Upper lobe of right lung (tissue), 1 donor: ENCODE results near the gene TSPAN7. TPM values are rescaled to one million over a fixed set of nuclear protein-coding genes. Genes with fewer than 3 reads are reported as not detected.

Source experiments
- ATAC-seq: fragments of 200-7000 bp; cut with Tn5 transposase; one replicate; pipeline ENCODE4 v1.9.1; 2020; ENCODE audit warnings: mild to moderate bottlenecking, moderate library complexity
- DNase-seq: peaks from one replicate; pipeline ENCODE4 v3.0.0-alpha.2; 2020
- H3K27ac ChIP-seq: fragments of 200-600 bp; one replicate; pipeline ENCODE4 v1.8.0; 2022
- H3K27me3 ChIP-seq: fragments of 200-600 bp; one replicate; pipeline ENCODE4 v1.8.0; 2022; ENCODE audit warnings: mild to moderate bottlenecking
- H3K36me3 ChIP-seq: fragments of 200-600 bp; one replicate; pipeline ENCODE4 v1.8.0; 2022
- H3K4me1 ChIP-seq: fragments of 200-600 bp; one replicate; pipeline ENCODE4 v1.8.0; 2022
- H3K4me3 ChIP-seq: fragments of 200-600 bp; one replicate; pipeline ENCODE4 v1.8.0; 2022; ENCODE audit warnings: mild to moderate bottlenecking
- H3K9me3 ChIP-seq: fragments of 200-600 bp; one replicate; pipeline ENCODE4 v1.8.0; 2022
- intact Hi-C: fragments of 100-400 bp; cut with DNase I; formaldehyde crosslinking; loops from one replicate; pipeline ENCODE4 v1.11.0; 2022
- total RNA-seq: library from RNA; stranded (reverse); fragmentation: NEBNext Ultra II Directional; extraction: Animal tissue kit (Norgen Biotek cat#: 25700); gene quantifications from one replicate; pipeline ENCODE4 v1.2.1, GENCODE V29; 2021
- TF ChIP-seq, protein P1 (sequence below): fragments of 200-600 bp; IDR thresholded peaks from one replicate; pipeline ENCODE4 v1.8.0; 2022; ENCODE audit warnings: antibody characterized with exemption
- donor health status: DM: no; HTN: yes; CAD: no; lungs with severe emphysema.

TSPAN7 gene
- total RNA-seq, 1 donor from 2014 or later: 74.8 TPM

DNA sequence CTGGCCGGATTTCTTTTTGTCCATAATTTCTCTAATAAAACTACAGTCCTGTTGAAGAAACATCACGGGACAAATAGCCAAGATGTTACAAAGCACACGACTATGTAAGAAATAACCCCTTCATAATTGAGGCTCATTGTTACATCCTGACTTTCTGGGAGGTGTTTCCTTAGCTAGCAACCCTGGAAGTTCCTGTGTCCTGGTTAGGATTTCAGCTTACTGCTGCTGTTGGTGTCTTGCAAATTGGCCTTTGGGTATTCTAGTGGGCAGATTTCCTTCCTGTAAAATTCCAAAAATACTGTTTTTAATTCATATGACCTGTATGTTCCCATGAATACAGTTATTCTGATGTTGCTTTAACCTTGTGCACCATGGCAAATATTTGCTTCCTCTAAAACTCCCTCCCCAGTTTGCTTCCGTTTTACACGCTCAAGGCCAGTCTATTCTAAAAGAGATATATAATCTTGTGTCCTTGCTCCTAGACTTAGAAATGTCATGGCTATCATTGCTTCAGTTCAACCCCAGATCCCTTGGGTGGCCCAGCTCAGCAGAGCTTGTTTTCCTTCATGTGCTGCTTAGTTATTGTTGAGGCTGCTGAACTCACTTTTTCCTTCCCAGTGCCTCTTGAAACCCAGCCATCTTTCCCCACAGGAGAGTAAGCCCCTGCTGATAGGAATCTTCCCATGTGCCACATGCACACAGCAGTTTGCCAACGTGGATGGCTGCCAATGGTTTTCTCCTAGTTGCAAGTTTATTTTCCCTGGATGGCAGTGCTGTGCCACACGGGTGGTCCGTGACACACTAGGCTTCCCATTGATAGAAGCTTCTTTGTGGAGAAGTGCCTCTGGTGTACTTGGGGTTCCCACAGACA, 75.8 kb downstream of the TSPAN7 start:
- Histone ChIP-seq H3K4me3 (no peak overlapping the region), H3K27ac (no peak overlapping the region), H3K36me3 (no peaks in the 10 kb centered on the region), H3K27me3 (no peaks in the 10 kb centered on the region), H3K9me3 (no peaks in the 10 kb centered on the region), H3K4me1 (no peaks in the 10 kb centered on the region)
- TF ChIP-seq, protein P1, sequence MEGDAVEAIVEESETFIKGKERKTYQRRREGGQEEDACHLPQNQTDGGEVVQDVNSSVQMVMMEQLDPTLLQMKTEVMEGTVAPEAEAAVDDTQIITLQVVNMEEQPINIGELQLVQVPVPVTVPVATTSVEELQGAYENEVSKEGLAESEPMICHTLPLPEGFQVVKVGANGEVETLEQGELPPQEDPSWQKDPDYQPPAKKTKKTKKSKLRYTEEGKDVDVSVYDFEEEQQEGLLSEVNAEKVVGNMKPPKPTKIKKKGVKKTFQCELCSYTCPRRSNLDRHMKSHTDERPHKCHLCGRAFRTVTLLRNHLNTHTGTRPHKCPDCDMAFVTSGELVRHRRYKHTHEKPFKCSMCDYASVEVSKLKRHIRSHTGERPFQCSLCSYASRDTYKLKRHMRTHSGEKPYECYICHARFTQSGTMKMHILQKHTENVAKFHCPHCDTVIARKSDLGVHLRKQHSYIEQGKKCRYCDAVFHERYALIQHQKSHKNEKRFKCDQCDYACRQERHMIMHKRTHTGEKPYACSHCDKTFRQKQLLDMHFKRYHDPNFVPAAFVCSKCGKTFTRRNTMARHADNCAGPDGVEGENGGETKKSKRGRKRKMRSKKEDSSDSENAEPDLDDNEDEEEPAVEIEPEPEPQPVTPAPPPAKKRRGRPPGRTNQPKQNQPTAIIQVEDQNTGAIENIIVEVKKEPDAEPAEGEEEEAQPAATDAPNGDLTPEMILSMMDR: no peak
- intact Hi-C loops: no loop called here
- no peak for ATAC-seq
- DNase-seq: no peak

DNA sequence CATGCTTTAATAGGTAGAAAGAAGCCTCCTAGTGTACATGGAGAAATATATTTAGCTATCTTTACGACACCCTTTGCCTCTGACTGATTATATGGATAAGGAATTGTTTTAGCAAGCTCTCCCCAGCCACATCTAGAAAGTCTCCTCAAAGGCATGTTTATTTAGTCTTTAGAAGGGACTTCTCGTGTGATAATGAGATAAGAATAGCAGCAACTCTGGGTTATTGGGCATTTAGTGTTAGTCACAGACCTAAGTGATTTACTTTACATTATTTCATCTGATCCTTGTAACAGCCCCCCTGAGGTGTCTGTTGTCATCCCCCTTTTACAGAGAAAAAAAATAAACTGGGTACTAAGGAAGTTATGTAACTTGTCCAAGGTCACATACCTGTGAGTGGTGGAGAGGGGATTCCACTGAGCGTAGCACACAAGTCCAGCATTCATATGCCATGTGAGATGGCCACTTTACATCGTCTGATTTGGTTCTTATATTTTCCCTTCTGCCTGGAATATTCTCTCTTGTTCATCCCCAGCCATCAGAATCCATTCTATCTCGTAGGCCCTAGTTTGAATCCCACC, 77.7 kb downstream of the TSPAN7 start:
- no peak for ATAC-seq
- no peaks in the 10 kb centered on the region for H3K4me1 ChIP-seq
- no peaks in the 10 kb centered on the region for H3K27me3 ChIP-seq
- no peak overlapping the region for H3K27ac ChIP-seq
- H3K36me3 ChIP-seq: no peaks in the 10 kb centered on the region
- DNase-seq: no peak
- H3K4me3 ChIP-seq: no peak overlapping the region
- intact Hi-C loops: no loop called here
- TF ChIP-seq, protein P1: no peak
- no peaks in the 10 kb centered on the region for H3K9me3 ChIP-seq

DNA sequence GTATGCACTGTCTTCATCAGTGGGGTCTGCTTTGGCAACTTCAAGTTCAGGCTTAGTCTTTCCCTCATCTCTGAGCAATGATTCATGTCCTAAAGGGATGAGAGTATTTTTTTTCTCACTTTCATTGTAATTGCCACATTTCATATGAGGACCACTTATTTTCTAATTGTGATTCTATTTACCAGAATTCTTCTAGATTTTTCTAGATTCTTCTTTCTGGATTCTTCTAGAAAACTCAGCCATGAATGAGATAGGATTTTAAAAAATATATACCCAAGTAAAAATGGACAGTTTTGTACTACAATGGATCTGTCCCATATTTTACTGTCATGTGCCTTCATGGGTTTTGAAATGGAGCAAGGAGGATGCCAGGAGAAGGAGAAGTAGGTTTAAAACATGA, 78.4 kb downstream of the TSPAN7 start:
- DNase-seq (no peak), ATAC-seq (no peak)
- no peaks in the 10 kb centered on the region for H3K27me3 ChIP-seq
- no peaks in the 10 kb centered on the region for H3K9me3 ChIP-seq
- H3K36me3 ChIP-seq: no peaks in the 10 kb centered on the region
- intact Hi-C loops: no loop called here
- H3K27ac ChIP-seq: no peak overlapping the region
- TF ChIP-seq, protein P1: no peak
- H3K4me3 ChIP-seq: no peak overlapping the region
- no peaks in the 10 kb centered on the region for H3K4me1 ChIP-seq

DNA sequence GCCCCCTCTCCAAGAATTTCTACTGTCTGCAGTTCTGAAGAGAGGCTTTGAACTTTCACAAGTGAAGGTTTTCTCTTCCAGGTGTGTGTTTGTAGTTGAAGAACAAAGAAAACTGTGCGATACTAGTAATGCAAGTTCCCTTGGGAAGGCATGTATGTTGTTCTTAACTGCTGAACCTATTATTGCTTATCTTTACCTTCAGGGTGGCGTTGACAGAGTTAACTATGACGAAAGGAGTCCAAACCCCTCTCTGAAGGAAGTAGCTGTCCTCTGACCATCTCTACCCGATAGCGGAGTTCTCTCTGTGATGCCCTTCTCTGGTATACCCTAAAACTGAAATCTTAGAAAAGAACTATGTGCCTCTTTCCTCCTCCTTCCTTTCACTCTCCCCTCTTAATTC, 79.9 kb downstream of the TSPAN7 start:
- intact Hi-C loops: no loop called here
- Histone ChIP-seq H3K27ac (no peak overlapping the region), H3K27me3 (no peaks in the 10 kb centered on the region), H3K9me3 (no peaks in the 10 kb centered on the region), H3K36me3 (no peaks in the 10 kb centered on the region), H3K4me1 (no peaks in the 10 kb centered on the region), H3K4me3 (no peak overlapping the region)
- ATAC-seq: no peak
- DNase-seq: no peak
- TF ChIP-seq, protein P1: no peak

DNA sequence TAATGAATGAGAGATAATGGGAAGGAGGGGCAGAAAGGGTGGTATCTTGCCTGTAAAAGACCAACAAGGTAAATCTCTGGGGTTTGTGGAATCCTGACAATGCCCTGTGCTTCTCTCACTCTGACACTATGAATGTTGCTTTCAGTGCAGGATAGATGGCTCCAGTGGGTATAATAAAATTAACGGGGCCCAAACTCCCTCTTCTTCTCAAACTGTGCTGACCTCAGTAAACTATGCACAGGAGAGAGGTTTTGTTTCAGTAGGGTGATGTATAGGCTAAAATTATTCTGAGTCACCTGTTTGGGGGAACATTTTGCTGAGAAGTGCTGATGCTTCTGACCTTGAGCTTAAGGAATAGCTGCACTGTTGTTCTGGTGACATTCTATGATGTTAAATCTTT, 82.6 kb downstream of the TSPAN7 start:
- intact Hi-C loops: no loop called here
- no peak overlapping the region for H3K4me3 ChIP-seq
- no peaks in the 10 kb centered on the region for H3K4me1 ChIP-seq
- TF ChIP-seq, protein P1: no peak
- ATAC-seq: no peak
- H3K27me3 ChIP-seq: no peaks in the 10 kb centered on the region
- H3K36me3 ChIP-seq: no peaks in the 10 kb centered on the region
- H3K27ac ChIP-seq: no peak overlapping the region
- no peaks in the 10 kb centered on the region for H3K9me3 ChIP-seq
- no peak for DNase-seq
